HEK293 (cell line): ENCODE data around the gene GBGT1.
A peak's percentile ranks its signal among the peaks of the same experiment; 100 is the strongest.

Experiments used
- CTCF ChIA-PET: fragments of 350-600 bp; formaldehyde crosslinking; extraction: SDS; loops from one replicate; lab custom pipeline; 2021; ENCODE audit warnings: antibody characterized with exemption; lab: Yijun Ruan, JAX
- POLR2A ChIA-PET: fragments of 300-600 bp; formaldehyde crosslinking; extraction: SDS; loops from one replicate; lab custom pipeline; 2020; ENCODE audit warnings: antibody characterized with exemption, inconsistent platforms; lab: Yijun Ruan, JAX
- H3K27ac ChIP-seq: fragments of 200-500 bp; sonication (Bioruptor generic); 2 replicates; pipeline ENCODE4 v1.5.1; 2014; ENCODE audit warnings: low read depth, low read length, control low read depth, inconsistent platforms; ENCODE audit errors: extremely low read depth
- H3K36me3 ChIP-seq, 2 experiments: fragments of 200-500 bp in 1 of 2; sonication (Bioruptor generic) in 1 of 2; 1 replicate in 1 of 2; 2 replicates in 1 of 2; pipeline ENCODE4 v1.5.1; 2014 to 2017; ENCODE audit warnings: inconsistent platforms in 2 of 2, low read length in 2 of 2; ENCODE audit not compliant: control insufficient read depth in 2 of 2, insufficient read depth in 1 of 2
- H3K4me1 ChIP-seq: fragments of 200-500 bp; sonication (Bioruptor generic); 2 replicates; pipeline ENCODE4 v1.5.1; 2014; ENCODE audit warnings: mild to moderate bottlenecking, low read length, inconsistent platforms; ENCODE audit not compliant: control insufficient read depth, insufficient read depth
- H3K4me3 ChIP-seq: 2 replicates; pipeline ENCODE4 v1.5.1; 2011; ENCODE audit warnings: low read depth, mild to moderate bottlenecking, control low read depth, low read length, moderate library complexity
- H3K9me3 ChIP-seq: fragments of 200-500 bp; sonication (Bioruptor generic); 2 replicates; pipeline ENCODE4 v1.5.1; 2014; ENCODE audit warnings: low read depth, low read length, inconsistent platforms; ENCODE audit not compliant: control insufficient read depth, insufficient read depth
- MYNN ChIP-seq: fragments of 450-650 bp; formaldehyde crosslinking; IDR thresholded peaks from 2 replicates; pipeline ENCODE4 v1.5.1; 2016; ENCODE audit warnings: missing biosample characterization, missing genetic modification characterization, borderline replicate concordance
- REPIN1 ChIP-seq: fragments of 450-650 bp; formaldehyde crosslinking; IDR thresholded peaks from 2 replicates; pipeline ENCODE4 v1.5.1; 2017; ENCODE audit warnings: missing biosample characterization, missing genetic modification characterization, low read depth
- SCRT1 ChIP-seq: fragments of 450-650 bp; formaldehyde crosslinking; IDR thresholded peaks from 2 replicates; pipeline ENCODE4 v1.5.1; 2016; ENCODE audit warnings: missing biosample characterization, missing genetic modification characterization, borderline replicate concordance
- SP2 ChIP-seq: fragments of 450-650 bp; formaldehyde crosslinking; IDR thresholded peaks from 2 replicates; pipeline ENCODE4 v1.5.1; 2016; ENCODE audit warnings: missing biosample characterization, missing genetic modification characterization
- TRIM28 ChIP-seq: IDR thresholded peaks from 2 replicates; pipeline ENCODE4 v1.6.1; 2011; ENCODE audit warnings: low read length, control low read depth, borderline replicate concordance
- YY2 ChIP-seq: fragments of 450-650 bp; formaldehyde crosslinking; IDR thresholded peaks from 2 replicates; pipeline ENCODE4 v1.5.1; 2016; ENCODE audit warnings: missing biosample characterization, missing genetic modification characterization
- ZNF157 ChIP-seq: fragments of 450-650 bp; formaldehyde crosslinking; IDR thresholded peaks from 2 replicates; pipeline ENCODE4 v1.5.1; 2016; ENCODE audit warnings: missing biosample characterization, missing genetic modification characterization
- ZNF16 ChIP-seq: fragments of 450-650 bp; formaldehyde crosslinking; IDR thresholded peaks from 2 replicates; pipeline ENCODE4 v1.5.1; 2016; ENCODE audit warnings: low read depth, missing biosample characterization, missing genetic modification characterization
- ZNF169 ChIP-seq: fragments of 450-650 bp; formaldehyde crosslinking; IDR thresholded peaks from 2 replicates; pipeline ENCODE4 v1.5.1; 2016; ENCODE audit warnings: missing biosample characterization, missing genetic modification characterization
- ZNF19 ChIP-seq: fragments of 450-650 bp; formaldehyde crosslinking; IDR thresholded peaks from 2 replicates; pipeline ENCODE4; 2016; ENCODE audit warnings: missing biosample characterization, missing genetic modification characterization, low read depth
- ZNF366 ChIP-seq: fragments of 450-650 bp; formaldehyde crosslinking; conservative IDR thresholded peaks from 2 replicates; pipeline ENCODE4 v1.5.1; 2016; ENCODE audit warnings: missing biosample characterization, missing genetic modification characterization
- ZNF449 ChIP-seq: fragments of 450-650 bp; formaldehyde crosslinking; IDR thresholded peaks from 2 replicates; pipeline ENCODE4 v1.5.1; 2017; ENCODE audit warnings: missing biosample characterization, mild to moderate bottlenecking, missing genetic modification characterization, moderate library complexity
- ZNF791 ChIP-seq: fragments of 450-650 bp; formaldehyde crosslinking; IDR thresholded peaks from 2 replicates; pipeline ENCODE4 v1.5.1; 2016; ENCODE audit warnings: missing biosample characterization, missing genetic modification characterization
- ZNF837 ChIP-seq: fragments of 450-650 bp; formaldehyde crosslinking; IDR thresholded peaks from 2 replicates; pipeline ENCODE4 v1.5.1; 2016; ENCODE audit warnings: missing biosample characterization, missing genetic modification characterization

The GBGT1 gene

GRCh38 chr9:133143639-133144141 is 20.0 kb downstream of the GBGT1 start:
- peaks cover 3% of the 10 kb centered on the region; the same call in 1 of the 2 replicates for H3K4me1 ChIP-seq
- ChIA-PET CTCF (interaction anchor here (0.6 to 7.8 kb wide), 51 partner anchors 10 to 366 kb away, joined by 3 to 342 read pairs (median 5); partner anchors contain the start of genes GBGT1 and GTF3C5), POLR2A (interaction anchor here (0.8 to 2.2 kb wide), 10 partner anchors 10 to 121 kb away, joined by 3 to 26 read pairs (median 4); partner anchors contain the start of genes GTF3C5 and RALGDS)
- H3K4me3 ChIP-seq, result no peak overlapping the region
- peak; percentile 79; the same call in 1 of the 2 replicates for TF ChIP-seq REPIN1
- no peak for TF ChIP-seq TRIM28
- no peaks in the 10 kb centered on the region for H3K9me3 ChIP-seq
- no peak overlapping the region; the same call in 1 of the 2 replicates for H3K27ac ChIP-seq
- no peaks in the 10 kb centered on the region for H3K36me3 ChIP-seq

- Histone ChIP-seq H3K27ac (no peak overlapping the region), H3K4me3 (no peak overlapping the region), H3K9me3 (no peaks in the 10 kb centered on the region), H3K4me1 (peaks cover 3% of the 10 kb centered on the region; the same call in 1 of the 2 replicates), H3K36me3 (no peaks in the 10 kb centered on the region)
- no peak for TF ChIP-seq ZNF19 (tag by site-specific recombination)
- peak; percentile 54 for TF ChIP-seq SP2
- no peak for TF ChIP-seq ZNF837 (tag by site-specific recombination)
- no peak for TF ChIP-seq TRIM28
- TF ChIP-seq SCRT1 (tag by site-specific recombination), result no peak
- TF ChIP-seq ZNF366 (tag by site-specific recombination), result no peak
- TF ChIP-seq ZNF157 (tag by site-specific recombination), result no peak
- TF ChIP-seq ZNF791 (tag by site-specific recombination), result no peak
- CTCF ChIA-PET, result interaction anchor here (0.6 to 7.8 kb wide), 18 partner anchors 9 to 178 kb away, joined by 3 to 342 read pairs (median 14); partner anchors contain the start of gene GTF3C5
- POLR2A ChIA-PET, result interaction anchor here (1.1 to 1.6 kb wide), 2 partner anchors 9 to 28 kb away, joined by 3 to 7 read pairs; no protein-coding TSS in a partner anchor
These were observed 20.8 kb downstream of the GBGT1 start for GRCh38 chr9:133142684-133143622.

GRCh38 chr9:133141833-133142595 is 21.7 kb downstream of the GBGT1 start:
- no peaks in the 10 kb centered on the region for H3K36me3 ChIP-seq
- H3K4me1 ChIP-seq, result no peaks in the 10 kb centered on the region; the same call in 1 of the 2 replicates
- no peaks in the 10 kb centered on the region for H3K9me3 ChIP-seq
- CTCF ChIA-PET, result interaction anchor here (0.6 to 7.0 kb wide), 3 partner anchors 8 to 164 kb away, joined by 4 to 131 read pairs (median 4); no protein-coding TSS in a partner anchor
- H3K4me3 ChIP-seq, result no peak overlapping the region
- no peak for TF ChIP-seq ZNF169 (tag by site-specific recombination)
- no peak for TF ChIP-seq YY2 (tag by site-specific recombination)
- TF ChIP-seq SP2, result 0 out of 2 replicates have a peak, but pooled peaks have one; percentile 5
- TF ChIP-seq ZNF449 (tag by site-specific recombination), result 0 out of 2 replicates have a peak, but pooled peaks have one; percentile 54
- TF ChIP-seq MYNN, result 0 out of 2 replicates have a peak, but pooled peaks have one; percentile 19
- TF ChIP-seq ZNF16, result no peak
- no peak overlapping the region for H3K27ac ChIP-seq
- POLR2A ChIA-PET, result no interaction called here
